ENCODE data around the gene RERE. TPM values are rescaled to one million over a fixed set of nuclear protein-coding genes. Genes with fewer than 3 reads are reported as not detected.

The RERE gene
- total RNA-seq, 3 donors from 2014 or later = 99.5 to 204 (median 174) TPM

DNA sequence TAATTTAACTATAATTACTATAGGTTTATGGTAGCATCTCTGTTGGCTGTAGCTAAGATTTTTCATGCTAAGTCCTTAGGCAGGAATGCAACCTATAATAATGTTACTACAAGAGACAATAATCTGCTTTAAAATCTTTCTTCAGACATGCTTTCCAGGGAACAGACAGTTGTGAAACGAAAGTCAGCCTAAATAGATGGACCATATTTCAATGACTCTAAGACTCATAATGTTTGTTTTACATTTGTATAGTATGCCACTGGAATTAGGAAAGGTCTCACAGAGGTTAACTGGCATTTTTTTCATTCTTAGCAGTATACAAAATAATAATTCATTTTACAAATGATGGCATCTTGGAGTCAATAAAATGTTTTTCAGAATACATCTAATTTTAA is 8.1 kb downstream of the RERE start:
- no peak for DNase-seq
- no peaks in the 10 kb centered on the region for H3K9me3 ChIP-seq
- intact Hi-C loops (cut with DNase I, micrococcal nuclease) = no loop called here

DNA sequence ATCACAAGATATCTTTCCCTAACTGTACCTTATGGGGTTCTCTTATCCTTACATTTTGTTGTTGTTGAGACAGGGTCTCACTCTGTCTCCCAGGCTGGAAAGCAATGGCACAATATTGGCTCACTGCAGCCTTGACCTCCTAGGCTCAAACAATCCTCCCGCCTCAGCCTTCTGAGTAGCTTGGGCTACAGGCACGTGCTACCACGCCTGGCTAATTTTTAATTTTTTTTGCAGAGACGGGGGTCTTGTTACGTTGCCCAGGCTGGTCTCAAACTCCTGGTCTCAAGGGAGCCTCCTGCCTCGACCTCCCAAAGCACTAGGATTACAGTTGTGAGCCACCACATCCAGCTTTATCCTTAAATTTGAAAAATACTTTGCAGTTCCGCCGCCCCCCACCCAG is 10.4 kb downstream of the RERE start:
- no peaks in the 10 kb centered on the region for H3K9me3 ChIP-seq
- no peaks in the 10 kb centered on the region for H3K4me1 ChIP-seq (ENCODE audit: low read depth)
- intact Hi-C loops (cut with DNase I, micrococcal nuclease) = no loop called here
- no peak overlapping the region for H3K4me3 ChIP-seq
- no peak for ATAC-seq
- no peaks in the 10 kb centered on the region for H3K36me3 ChIP-seq (ENCODE audit: low read depth)
- no peak for DNase-seq
- TF ChIP-seq, protein P1, sequence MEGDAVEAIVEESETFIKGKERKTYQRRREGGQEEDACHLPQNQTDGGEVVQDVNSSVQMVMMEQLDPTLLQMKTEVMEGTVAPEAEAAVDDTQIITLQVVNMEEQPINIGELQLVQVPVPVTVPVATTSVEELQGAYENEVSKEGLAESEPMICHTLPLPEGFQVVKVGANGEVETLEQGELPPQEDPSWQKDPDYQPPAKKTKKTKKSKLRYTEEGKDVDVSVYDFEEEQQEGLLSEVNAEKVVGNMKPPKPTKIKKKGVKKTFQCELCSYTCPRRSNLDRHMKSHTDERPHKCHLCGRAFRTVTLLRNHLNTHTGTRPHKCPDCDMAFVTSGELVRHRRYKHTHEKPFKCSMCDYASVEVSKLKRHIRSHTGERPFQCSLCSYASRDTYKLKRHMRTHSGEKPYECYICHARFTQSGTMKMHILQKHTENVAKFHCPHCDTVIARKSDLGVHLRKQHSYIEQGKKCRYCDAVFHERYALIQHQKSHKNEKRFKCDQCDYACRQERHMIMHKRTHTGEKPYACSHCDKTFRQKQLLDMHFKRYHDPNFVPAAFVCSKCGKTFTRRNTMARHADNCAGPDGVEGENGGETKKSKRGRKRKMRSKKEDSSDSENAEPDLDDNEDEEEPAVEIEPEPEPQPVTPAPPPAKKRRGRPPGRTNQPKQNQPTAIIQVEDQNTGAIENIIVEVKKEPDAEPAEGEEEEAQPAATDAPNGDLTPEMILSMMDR (IDR thresholded peaks at IDR 0.05) = no peak

More for the DNA sequence above, 8.1 kb downstream of the RERE start:
- Histone ChIP-seq H3K36me3 (ENCODE audit: low read depth) (no peaks in the 10 kb centered on the region), H3K4me1 (ENCODE audit: low read depth) (no peaks in the 10 kb centered on the region), H3K4me3 (no peak overlapping the region)
- TF ChIP-seq, protein P1 (IDR thresholded peaks at IDR 0.05) = no peak
- no peak for ATAC-seq

DNA sequence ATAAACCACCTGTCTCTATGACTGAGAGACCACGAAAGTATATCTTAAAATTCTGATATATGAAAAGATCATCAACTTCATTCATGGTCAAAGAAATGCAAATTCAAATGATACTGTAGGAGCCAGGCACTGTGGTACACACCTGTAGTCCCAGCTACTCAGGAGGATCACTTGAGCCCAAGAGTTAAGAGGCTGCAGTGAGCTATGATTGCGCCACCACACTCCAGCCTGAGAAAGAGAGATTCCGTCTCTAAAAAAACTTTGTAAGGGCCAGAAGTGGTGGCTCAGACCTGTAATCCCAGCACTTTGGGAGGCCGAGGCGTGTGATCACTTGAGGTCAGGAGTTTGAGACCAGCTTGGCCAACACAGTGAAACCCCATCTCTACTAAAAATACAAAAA is 17.0 kb downstream of the RERE start:
- Histone ChIP-seq H3K9me3 (no peaks in the 10 kb centered on the region), H3K4me3 (no peak overlapping the region), H3K4me1 (ENCODE audit: low read depth) (no peaks in the 10 kb centered on the region), H3K36me3 (ENCODE audit: low read depth) (no peaks in the 10 kb centered on the region)
- no peak for DNase-seq
- no peak for ATAC-seq
- intact Hi-C loops (cut with DNase I, micrococcal nuclease) = no loop called here
- TF ChIP-seq, protein P1 (IDR thresholded peaks at IDR 0.05) = no peak

DNA sequence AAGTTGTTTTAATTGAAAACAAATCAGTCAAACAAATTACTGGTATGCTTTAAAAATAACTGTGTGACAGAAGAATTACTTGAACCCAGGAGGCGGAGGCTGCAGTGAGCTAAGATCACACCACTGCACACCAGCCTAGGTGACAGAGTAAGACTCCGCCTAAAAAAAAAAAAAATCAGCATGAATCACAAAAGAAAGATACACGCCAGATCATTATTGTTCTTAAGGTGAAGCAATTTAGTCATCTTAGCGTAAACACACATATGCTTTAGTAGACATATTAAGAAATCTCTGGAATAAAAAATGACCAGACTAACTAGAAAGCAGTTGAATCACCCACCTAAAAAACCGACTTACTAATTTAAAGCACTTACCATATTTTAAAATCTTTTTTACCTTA is 20.2 kb downstream of the RERE start:
- intact Hi-C loops (cut with DNase I, micrococcal nuclease) = no loop called here
- Histone ChIP-seq H3K36me3 (ENCODE audit: low read depth) (no peaks in the 10 kb centered on the region), H3K9me3 (no peaks in the 10 kb centered on the region), H3K4me3 (no peak overlapping the region), H3K4me1 (ENCODE audit: low read depth) (no peaks in the 10 kb centered on the region)
- peak; percentile 77 for ATAC-seq
- no peak for DNase-seq
- TF ChIP-seq, protein P1 (IDR thresholded peaks at IDR 0.05) = no peak

DNA sequence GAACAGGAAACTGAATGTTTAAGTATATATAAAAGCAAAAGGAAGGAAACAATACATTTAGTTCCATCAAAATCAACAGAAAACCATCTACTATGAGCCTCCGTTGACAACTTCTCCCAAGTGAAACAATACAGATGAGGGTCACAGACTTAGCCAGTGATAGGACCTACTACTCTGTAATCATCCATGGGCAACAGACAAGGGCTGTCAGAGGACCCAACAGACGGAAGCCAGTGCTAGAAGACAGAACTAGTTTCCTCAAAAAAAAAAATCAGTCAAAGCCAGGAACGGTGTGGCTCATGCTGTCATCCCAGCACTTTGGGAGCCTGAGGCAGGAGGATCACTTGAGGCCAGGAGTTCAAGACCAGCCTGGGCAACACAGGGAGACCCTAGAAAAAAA is 20.6 kb downstream of the RERE start:
- H3K9me3 ChIP-seq = no peaks in the 10 kb centered on the region
- no peak for DNase-seq
- no peaks in the 10 kb centered on the region for H3K4me1 ChIP-seq (ENCODE audit: low read depth)
- TF ChIP-seq, protein P1 (IDR thresholded peaks at IDR 0.05) = no peak
- H3K36me3 ChIP-seq (ENCODE audit: low read depth) = no peaks in the 10 kb centered on the region
- no peak overlapping the region for H3K4me3 ChIP-seq
- intact Hi-C loops (cut with DNase I, micrococcal nuclease) = no loop called here
- no peak for ATAC-seq

DNA sequence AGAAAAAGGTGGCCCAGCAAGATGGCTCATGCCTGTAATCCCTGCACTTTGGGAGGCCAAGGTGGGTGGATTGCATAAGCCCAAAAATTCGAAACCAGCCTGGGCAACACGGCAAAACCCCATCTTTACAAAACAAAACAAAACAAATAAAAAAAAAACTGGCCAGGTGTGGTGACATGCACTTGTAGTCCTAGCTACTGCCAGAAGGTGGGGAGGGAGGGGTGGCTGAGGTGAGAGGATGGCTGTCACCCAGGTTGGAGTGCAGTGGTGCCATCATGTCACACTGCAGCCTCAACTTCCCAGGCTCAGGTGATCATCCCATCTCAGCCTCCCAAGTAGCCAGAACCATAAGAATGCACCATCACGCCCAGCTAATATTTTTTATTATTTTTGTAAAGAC is 22.8 kb downstream of the RERE start:
- no peak for DNase-seq
- Histone ChIP-seq H3K4me1 (ENCODE audit: low read depth) (no peaks in the 10 kb centered on the region), H3K36me3 (ENCODE audit: low read depth) (no peaks in the 10 kb centered on the region), H3K4me3 (no peak overlapping the region), H3K9me3 (no peaks in the 10 kb centered on the region)
- ATAC-seq = peak; percentile 43
- TF ChIP-seq, protein P1 (IDR thresholded peaks at IDR 0.05) = no peak
- intact Hi-C loops (cut with DNase I, micrococcal nuclease) = no loop called here

All from mucosa of descending colon (tissue), 3 donors.